Uterus (tissue), 4 donors: ENCODE measurements around the gene IGFBP4. TPM values are rescaled to one million over a fixed set of nuclear protein-coding genes. Genes with fewer than 3 reads are reported as not detected.
A peak's percentile ranks its signal among the peaks of the same experiment; 100 is the strongest.

ENCODE experiments used
- DNase-seq, 2 donors: peaks; one replicate each; pipeline ENCODE4 v3.0.0-alpha.2; 2019 to 2020
- H3K27ac ChIP-seq, 2 donors: fragments of 200-600 bp; sonication (generic); 1 replicate in 1 of 2; 2 replicates in 1 of 2; pipeline ENCODE4 v1.5.1; 2016 to 2018
- H3K27me3 ChIP-seq, 2 donors: fragments of 200-600 bp; sonication (generic); one replicate each; pipeline ENCODE4 v1.5.1; 2018 to 2019; ENCODE audit warnings: control low read depth in 1 of 2
- H3K36me3 ChIP-seq, 2 donors: fragments of 200-600 bp; sonication (generic); one replicate each; pipeline ENCODE4 v1.5.1; 2019; ENCODE audit warnings: control low read depth in 1 of 2
- H3K4me1 ChIP-seq, 2 donors: fragments of 200-600 bp; sonication (generic); one replicate each; pipeline ENCODE4 v1.5.1; 2018 to 2019; ENCODE audit warnings: control low read depth in 1 of 2
- H3K4me3 ChIP-seq, 2 donors: fragments of 200-600 bp; sonication (generic); 1 replicate in 1 of 2; 2 replicates in 1 of 2; pipeline ENCODE4 v1.5.1; 2018 to 2019; ENCODE audit warnings: mild to moderate bottlenecking in 1 of 2
- H3K9me3 ChIP-seq, 2 donors: fragments of 200-600 bp; sonication (generic); one replicate each; pipeline ENCODE4 v1.5.1; 2019; ENCODE audit warnings: control low read depth in 1 of 2
- POLR2A ChIP-seq, 2 donors: fragments of 450-650 bp; IDR thresholded peaks; one replicate each; pipeline ENCODE4 v1.6.1; 2016; ENCODE audit warnings: antibody characterized with exemption in 2 of 2, mild to moderate bottlenecking in 1 of 2, moderate library complexity in 1 of 2
- intact Hi-C: fragments of 100-400 bp; cut with DNase I; formaldehyde crosslinking; loops from one replicate; pipeline ENCODE4 v1.15.1; 2023; ENCODE audit warnings: low total_unique reads
- total RNA-seq, 4 donors: library from RNA; depleted of rRNA in 3 of 4; stranded (reverse); fragments of >200 nt in 3 of 4; gene quantifications; one replicate each; pipeline versions ENCODE4 v1.1.0 to v1.2.4, GENCODE V29; 2014 to 2023
- TF ChIP-seq, protein P1 (sequence below), 4 experiments: fragments of 200-600 bp in 2 of 4; fragments of 450-650 bp in 2 of 4; sonication (generic) in 2 of 4; IDR thresholded peaks; one replicate each; pipeline ENCODE4 v1.5.1; 2016 to 2019; ENCODE audit warnings: antibody characterized with exemption in 4 of 4, mild to moderate bottlenecking in 2 of 4, moderate library complexity in 1 of 4
- donor health status: DM: yes; HTN: yes; CAD: no.

The IGFBP4 gene
- total RNA-seq, 4 donors from 2014 or later: 331 to 1,351 (median 418) TPM

DNA sequence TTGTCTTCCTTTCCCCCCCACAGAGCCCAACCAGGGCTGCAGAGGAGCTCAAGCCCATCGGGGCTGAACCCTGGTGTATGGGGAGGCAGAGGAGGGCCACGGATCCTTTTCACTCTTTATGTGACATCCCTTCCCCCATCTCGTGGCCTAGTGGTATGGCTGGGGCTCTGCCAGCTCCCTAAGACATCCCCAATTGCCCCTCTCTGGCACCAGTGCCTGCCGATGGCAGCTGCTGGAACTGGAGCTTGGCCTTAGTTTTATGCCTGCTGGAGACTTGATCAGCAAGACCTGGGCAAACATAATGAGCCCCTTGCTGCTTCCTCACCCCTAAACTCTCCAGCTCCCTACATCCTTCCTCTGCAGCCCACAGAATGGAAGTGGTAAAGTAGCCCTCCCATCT, 17.5 kb upstream of the IGFBP4 start:
- Histone ChIP-seq H3K4me3 (no peak overlapping the region), H3K27ac (no peak overlapping the region), H3K9me3 (no peaks in the 10 kb centered on the region), H3K36me3 (no peaks in the 10 kb centered on the region), H3K4me1 (no peaks in the 10 kb centered on the region), H3K27me3 (no peaks in the 10 kb centered on the region)
- TF ChIP-seq, protein P1, sequence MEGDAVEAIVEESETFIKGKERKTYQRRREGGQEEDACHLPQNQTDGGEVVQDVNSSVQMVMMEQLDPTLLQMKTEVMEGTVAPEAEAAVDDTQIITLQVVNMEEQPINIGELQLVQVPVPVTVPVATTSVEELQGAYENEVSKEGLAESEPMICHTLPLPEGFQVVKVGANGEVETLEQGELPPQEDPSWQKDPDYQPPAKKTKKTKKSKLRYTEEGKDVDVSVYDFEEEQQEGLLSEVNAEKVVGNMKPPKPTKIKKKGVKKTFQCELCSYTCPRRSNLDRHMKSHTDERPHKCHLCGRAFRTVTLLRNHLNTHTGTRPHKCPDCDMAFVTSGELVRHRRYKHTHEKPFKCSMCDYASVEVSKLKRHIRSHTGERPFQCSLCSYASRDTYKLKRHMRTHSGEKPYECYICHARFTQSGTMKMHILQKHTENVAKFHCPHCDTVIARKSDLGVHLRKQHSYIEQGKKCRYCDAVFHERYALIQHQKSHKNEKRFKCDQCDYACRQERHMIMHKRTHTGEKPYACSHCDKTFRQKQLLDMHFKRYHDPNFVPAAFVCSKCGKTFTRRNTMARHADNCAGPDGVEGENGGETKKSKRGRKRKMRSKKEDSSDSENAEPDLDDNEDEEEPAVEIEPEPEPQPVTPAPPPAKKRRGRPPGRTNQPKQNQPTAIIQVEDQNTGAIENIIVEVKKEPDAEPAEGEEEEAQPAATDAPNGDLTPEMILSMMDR (IDR thresholded peaks at IDR 0.05): no peak
- no peak for TF ChIP-seq POLR2A (IDR thresholded peaks at IDR 0.05)
- no peak for DNase-seq
- intact Hi-C loops: no loop called here

DNA sequence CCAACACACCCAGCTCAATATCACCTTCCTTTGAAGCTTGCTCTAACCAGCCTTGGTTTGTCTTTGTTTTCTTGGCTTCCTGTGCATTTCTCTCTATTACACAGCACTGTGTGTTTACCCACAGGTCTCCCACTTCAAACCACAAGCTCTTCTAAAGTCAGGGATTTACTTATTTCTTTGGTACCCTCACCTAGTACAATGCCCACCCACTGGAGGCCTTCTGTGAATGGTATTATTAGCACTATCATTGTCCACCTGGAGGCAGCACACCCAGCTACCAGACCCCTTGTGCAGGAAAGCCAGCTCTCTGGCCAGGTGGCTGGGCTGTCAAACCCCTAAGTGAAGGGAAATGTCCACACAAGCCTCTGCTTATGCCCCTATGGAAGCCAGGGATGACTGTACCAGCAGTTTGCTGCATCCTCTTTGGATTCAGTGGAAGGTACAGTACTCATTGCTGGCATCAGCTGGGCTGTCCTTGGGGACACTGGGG, 16.2 kb upstream of the IGFBP4 start:
- no peaks in the 10 kb centered on the region for H3K9me3 ChIP-seq
- TF ChIP-seq, protein P1 (IDR thresholded peaks at IDR 0.05): no peak
- no peak for TF ChIP-seq POLR2A (IDR thresholded peaks at IDR 0.05)
- no peaks in the 10 kb centered on the region for H3K36me3 ChIP-seq
- H3K4me1 ChIP-seq: no peaks in the 10 kb centered on the region
- intact Hi-C loops: no loop called here
- no peaks in the 10 kb centered on the region for H3K27me3 ChIP-seq
- DNase-seq: peak in 1 of 2 donors; percentile 6
- H3K27ac ChIP-seq: no peak overlapping the region
- H3K4me3 ChIP-seq: no peak overlapping the region

DNA sequence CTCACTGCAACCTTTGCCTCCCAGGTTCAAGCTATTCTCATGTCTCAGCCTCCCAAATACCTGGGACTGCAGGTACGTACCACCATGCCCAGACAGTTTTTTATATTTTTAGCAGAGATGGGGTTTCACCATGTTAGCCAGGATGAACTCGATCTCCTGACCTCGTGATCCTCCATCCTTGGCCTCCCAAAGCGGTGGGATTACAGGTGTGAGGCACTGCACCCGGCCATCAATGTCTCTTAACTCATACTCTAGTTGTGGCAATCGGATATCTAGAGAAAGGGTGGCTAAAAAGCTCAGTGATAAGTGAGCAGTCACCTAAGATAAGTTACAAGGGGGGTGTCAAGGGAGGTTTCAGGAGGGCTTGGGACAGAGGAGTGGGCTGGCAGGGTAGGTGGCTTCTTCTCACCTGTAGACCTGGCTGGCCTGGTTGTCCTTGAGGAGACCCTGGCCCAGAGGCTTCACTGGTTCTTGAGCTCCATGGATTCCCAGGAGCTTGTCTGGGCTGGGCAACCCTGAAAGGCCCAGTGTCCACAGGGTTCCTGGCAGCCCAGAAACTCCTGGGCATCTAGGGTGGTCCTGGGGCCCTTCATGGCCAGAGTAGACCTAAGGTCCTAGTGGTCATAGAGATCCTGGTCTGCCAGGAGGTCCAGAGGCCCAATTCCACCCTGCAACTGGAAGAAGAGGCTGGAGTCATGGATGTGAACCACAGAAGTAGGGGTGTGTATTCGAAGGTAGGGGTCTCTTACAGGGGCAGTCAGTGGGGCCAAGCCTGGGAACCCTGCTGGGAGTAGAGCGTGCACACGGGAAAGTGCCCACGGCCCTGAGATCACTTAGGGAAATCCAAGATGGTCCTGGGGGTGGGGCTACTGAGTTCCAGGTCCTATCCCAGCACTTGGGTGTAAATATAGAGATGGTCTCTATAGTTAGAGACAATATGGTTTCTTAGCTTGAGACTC, 12.7 kb upstream of the IGFBP4 start:
- no peaks in the 10 kb centered on the region for H3K27me3 ChIP-seq
- H3K9me3 ChIP-seq: no peaks in the 10 kb centered on the region
- no peak overlapping the region for H3K27ac ChIP-seq
- no peak for TF ChIP-seq POLR2A (IDR thresholded peaks at IDR 0.05)
- TF ChIP-seq, protein P1 (IDR thresholded peaks at IDR 0.05): no peak
- peaks cover 0 to 4% of the 10 kb centered on the region in 2 donors for H3K4me1 ChIP-seq
- intact Hi-C loops: no loop called here
- no peaks in the 10 kb centered on the region for H3K36me3 ChIP-seq
- DNase-seq: no peak
- no peak overlapping the region for H3K4me3 ChIP-seq

DNA sequence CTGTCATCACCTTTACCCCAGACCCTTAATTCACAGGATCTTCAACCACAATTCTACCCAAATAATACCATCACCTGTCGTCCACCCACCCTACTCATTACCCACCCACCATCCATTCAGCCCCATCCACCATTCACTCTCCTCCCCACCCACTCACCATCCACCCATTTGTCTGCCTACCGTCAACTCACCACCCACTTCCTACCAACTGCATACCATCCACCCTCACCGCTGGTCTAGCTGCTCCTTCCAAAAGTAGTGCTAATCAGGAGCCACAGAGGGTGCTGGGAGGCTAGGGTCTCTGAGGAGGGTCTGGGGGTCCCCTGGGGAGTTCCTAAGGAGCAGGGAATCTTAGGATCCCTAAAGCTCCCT, 12.0 kb upstream of the IGFBP4 start:
- Histone ChIP-seq H3K4me3 (no peak overlapping the region), H3K4me1 (peaks cover 0 to 4% of the 10 kb centered on the region in 2 donors), H3K27ac (no peak overlapping the region), H3K9me3 (no peaks in the 10 kb centered on the region), H3K36me3 (no peaks in the 10 kb centered on the region), H3K27me3 (no peaks in the 10 kb centered on the region)
- no peak for DNase-seq
- intact Hi-C loops: no loop called here
- no peak for TF ChIP-seq POLR2A (IDR thresholded peaks at IDR 0.05)

DNA sequence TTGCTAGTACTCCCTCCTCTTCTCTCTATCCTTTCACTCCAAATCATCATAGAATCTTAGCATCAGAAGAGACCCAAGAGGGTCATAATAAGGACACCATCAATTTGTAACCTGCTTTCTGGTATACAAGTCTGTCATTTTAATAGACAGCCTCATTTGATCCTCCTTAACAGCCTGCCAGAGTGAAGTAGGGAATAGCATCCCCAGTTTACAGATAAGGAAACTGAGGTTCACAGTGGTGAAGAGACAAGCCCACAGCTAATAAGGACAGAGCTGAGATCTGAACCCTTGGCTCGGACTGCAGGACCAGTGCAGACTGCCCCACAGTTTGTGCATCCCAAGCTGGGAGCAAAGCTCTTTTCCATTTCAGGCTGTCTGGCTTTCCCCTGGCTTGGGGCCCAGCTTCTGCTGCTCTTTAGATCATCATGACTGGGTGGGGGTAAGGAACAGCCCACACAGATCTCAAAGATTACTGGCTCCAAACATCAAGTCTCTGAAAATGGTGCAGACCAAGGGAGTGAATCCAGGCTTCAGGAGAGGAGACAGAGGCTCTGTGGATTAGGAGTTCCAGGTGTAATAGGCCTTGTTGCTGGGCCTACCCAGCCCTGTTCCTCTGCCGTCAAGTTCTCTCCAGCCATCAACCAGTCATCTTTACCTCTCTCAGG, 10.3 kb upstream of the IGFBP4 start:
- Histone ChIP-seq H3K4me3 (no peak overlapping the region), H3K36me3 (no peaks in the 10 kb centered on the region), H3K27me3 (no peaks in the 10 kb centered on the region), H3K4me1 (peaks cover 0 to 4% of the 10 kb centered on the region in 2 donors), H3K27ac (peak overlapping the region; percentile 70 to 77), H3K9me3 (no peaks in the 10 kb centered on the region)
- no peak for TF ChIP-seq POLR2A (IDR thresholded peaks at IDR 0.05)
- TF ChIP-seq, protein P1 (IDR thresholded peaks at IDR 0.05): peak in 1 of 4 experiments; percentile 0
- intact Hi-C loops: no loop called here
- peak; percentile 71 to 88 for DNase-seq
